Esophagus squamous epithelium (tissue), 5 donors: ENCODE data around the gene NRXN2. TPM values are rescaled to one million over a fixed set of nuclear protein-coding genes. Genes with fewer than 3 reads are reported as not detected.

Experiments
- DNase-seq: peaks from one replicate; lab custom pipeline; 2025; lab: John Stamatoyannopoulos, UW
- H3K27ac ChIP-seq, 4 donors: fragments of 200-600 bp; sonication (generic); one replicate each; pipeline ENCODE4 v1.5.1; 2016 to 2019; ENCODE audit warnings: mild to moderate bottlenecking in 1 of 4
- H3K27me3 ChIP-seq, 4 donors: fragments of 200-600 bp; sonication (generic); 1 replicate in 3 of 4; 2 replicates in 1 of 4; pipeline versions ENCODE4 v1.5.1 to v1.6.0; 2017 to 2021; ENCODE audit warnings: antibody characterized with exemption in 1 of 4
- H3K36me3 ChIP-seq, 3 donors: fragments of 200-600 bp; sonication (generic); one replicate each; pipeline ENCODE4 v1.5.1; 2016 to 2019
- H3K4me1 ChIP-seq, 3 donors: fragments of 200-600 bp; sonication (generic); one replicate each; pipeline ENCODE4 v1.5.1; 2017 to 2019
- H3K4me3 ChIP-seq, 4 donors: fragments of 200-600 bp; sonication (generic); 1 replicate in 3 of 4; 2 replicates in 1 of 4; pipeline ENCODE4 v1.5.1; 2016 to 2019; ENCODE audit warnings: mild to moderate bottlenecking in 2 of 4, moderate library complexity in 1 of 4
- H3K9me3 ChIP-seq, 3 donors: fragments of 200-600 bp; sonication (generic); one replicate each; pipeline ENCODE4 v1.5.1; 2016 to 2019
- CTCF ChIP-seq, 6 experiments: fragments of 450-650 bp in 4 of 6; fragments of 200-600 bp in 2 of 6; sonication (generic) in 2 of 6; IDR thresholded peaks; one replicate each; pipeline ENCODE4 v1.5.1; 2016 to 2019; ENCODE audit warnings: antibody characterized with exemption in 6 of 6, mild to moderate bottlenecking in 4 of 6, moderate library complexity in 4 of 6
- POLR2A ChIP-seq, 4 donors: fragments of 450-650 bp; IDR thresholded peaks; one replicate each; pipeline ENCODE4 v1.6.1; 2017; ENCODE audit warnings: antibody characterized with exemption in 4 of 4, mild to moderate bottlenecking in 4 of 4, moderate library complexity in 3 of 4
- WGBS, 2 donors: methylation state at CpG; one replicate each; pipeline ENCODE4 v1.1.5; 2018; 5-methylcytosine and 5-hydroxymethylcytosine counted together
- intact Hi-C: fragments of 100-400 bp; cut with DNase I; formaldehyde crosslinking; loops from one replicate; pipeline ENCODE4 v1.15.0; 2022
- total RNA-seq, 4 donors: library from RNA; depleted of rRNA; stranded (reverse); fragments of >200 nt; gene quantifications; one replicate each; pipeline ENCODE4 v1.1.0, GENCODE V29; 2016
- donor health status: DM: yes; HTN: yes; CAD: no.

NRXN2 gene
- total RNA-seq, 4 donors from 2014 or later = 0.38 TPM; not detected in 3

GRCh38 chr11:64661146-64661545 is 61.9 kb downstream of the NRXN2 start:
- H3K4me3 ChIP-seq = no peak overlapping the region
- H3K27ac ChIP-seq = peak overlapping the region in 2 of 4 donors; percentile 14 to 21
- H3K9me3 ChIP-seq = no peaks in the 10 kb centered on the region
- TF ChIP-seq POLR2A (IDR thresholded peaks at IDR 0.05) = no peak
- WGBS, 2 donors = 44 to 68% methylated on average over 3 to 4 of the region's 6 CpGs
- H3K27me3 ChIP-seq = peaks cover 0 to 8% (median 0%) of the 10 kb centered on the region in 4 donors
- H3K4me1 ChIP-seq = peaks cover 0 to 17% (median 4%) of the 10 kb centered on the region in 3 donors
- DNase-seq = no peak
- intact Hi-C loops = no loop called here
- no peaks in the 10 kb centered on the region for H3K36me3 ChIP-seq

GRCh38 chr11:64660706-64661105 is 62.3 kb downstream of the NRXN2 start:
- no peaks in the 10 kb centered on the region for H3K36me3 ChIP-seq
- TF ChIP-seq CTCF (IDR thresholded peaks at IDR 0.05) = no peak
- no peak for TF ChIP-seq POLR2A (IDR thresholded peaks at IDR 0.05)
- H3K27me3 ChIP-seq = peaks cover 0 to 8% (median 0%) of the 10 kb centered on the region in 4 donors
- H3K27ac ChIP-seq = peak overlapping the region in 1 of 4 donors; percentile 14
- H3K4me3 ChIP-seq = no peak overlapping the region
- intact Hi-C loops = no loop called here
- no peak for DNase-seq
- H3K9me3 ChIP-seq = no peaks in the 10 kb centered on the region
- peaks cover 0 to 17% (median 4%) of the 10 kb centered on the region in 3 donors for H3K4me1 ChIP-seq
- 82 to 87% methylated on average over 6 of the region's 19 CpGs for WGBS, 2 donors

GRCh38 chr11:64660205-64660604 is 62.8 kb downstream of the NRXN2 start:
- no peak for TF ChIP-seq CTCF (IDR thresholded peaks at IDR 0.05)
- Histone ChIP-seq H3K4me3 (no peak overlapping the region), H3K27ac (no peak overlapping the region), H3K36me3 (no peaks in the 10 kb centered on the region), H3K27me3 (peaks cover 0 to 8% (median 0%) of the 10 kb centered on the region in 4 donors), H3K4me1 (peaks cover 0 to 17% (median 4%) of the 10 kb centered on the region in 3 donors), H3K9me3 (no peaks in the 10 kb centered on the region)
- no peak for DNase-seq
- 73 to 89% methylated on average over 6 to 10 of the region's 10 CpGs for WGBS, 2 donors
- intact Hi-C loops = no loop called here

GRCh38 chr11:64659417-64660144 is 63.4 kb downstream of the NRXN2 start:
- DNase-seq = no peak
- no peak overlapping the region for H3K4me3 ChIP-seq
- H3K9me3 ChIP-seq = no peaks in the 10 kb centered on the region
- H3K4me1 ChIP-seq = peaks cover 0 to 17% (median 4%) of the 10 kb centered on the region in 3 donors
- intact Hi-C loops = loop anchor here (10.0 kb wide), 1 partner anchor 275 kb away; no protein-coding TSS in a partner anchor
- H3K27ac ChIP-seq = no peak overlapping the region
- no peaks in the 10 kb centered on the region for H3K36me3 ChIP-seq
- no peak for TF ChIP-seq POLR2A (IDR thresholded peaks at IDR 0.05)
- TF ChIP-seq CTCF (IDR thresholded peaks at IDR 0.05) = peak in 1 of 6 experiments; percentile 13
- peaks cover 0 to 13% (median 0%) of the 10 kb centered on the region in 4 donors for H3K27me3 ChIP-seq
- 79 to 82% methylated on average over 4 to 9 of the region's 9 CpGs for WGBS, 2 donors

- DNase-seq = no peak
- Histone ChIP-seq H3K27ac (no peak overlapping the region), H3K4me3 (no peak overlapping the region), H3K27me3 (peaks cover 0 to 24% (median 0%) of the 10 kb centered on the region in 4 donors), H3K36me3 (no peaks in the 10 kb centered on the region), H3K9me3 (no peaks in the 10 kb centered on the region), H3K4me1 (peaks cover 0 to 19% (median 4%) of the 10 kb centered on the region in 3 donors)
- intact Hi-C loops = loop anchor here (10.0 kb wide), 1 partner anchor 273 kb away; no protein-coding TSS in a partner anchor
- WGBS, 2 donors = 80 to 100% methylated on average over 1 to 2 of the region's 2 CpGs
- no peak for TF ChIP-seq CTCF (IDR thresholded peaks at IDR 0.05)
- no peak for TF ChIP-seq POLR2A (IDR thresholded peaks at IDR 0.05)
These were observed 64.7 kb downstream of the NRXN2 start for GRCh38 chr11:64658265-64658664.
